HepG2 (cell line): ENCODE results near the gene PTCH1.

Experiments
- ARNTL ChIP-seq: sonication (generic); formaldehyde crosslinking; IDR thresholded peaks from 2 replicates; pipeline ENCODE4 v1.4.0; 2020; ENCODE audit warnings: mild to moderate bottlenecking, missing genetic modification reagents
- BCL3 ChIP-seq: sonication (generic); formaldehyde crosslinking; IDR thresholded peaks from 2 replicates; pipeline ENCODE4 v1.5.1; 2020; ENCODE audit warnings: mild to moderate bottlenecking, missing genetic modification reagents, moderate library complexity
- CTCF ChIP-seq: sonication (generic); formaldehyde crosslinking; IDR thresholded peaks from 2 replicates; pipeline ENCODE4 v1.5.0; 2020; ENCODE audit warnings: mild to moderate bottlenecking, missing genetic modification reagents, moderate library complexity
- LBX2 ChIP-seq: sonication (generic); formaldehyde crosslinking; IDR thresholded peaks from 2 replicates; pipeline ENCODE4 v1.5.0; 2020; ENCODE audit warnings: missing genetic modification reagents, mild to moderate bottlenecking, borderline replicate concordance
- MXI1 ChIP-seq: IDR thresholded peaks from 3 replicates; pipeline ENCODE4 v1.6.1; 2012; ENCODE audit warnings: low read depth, low read length, inconsistent platforms, borderline replicate concordance
- MYC ChIP-seq: sonication (generic); formaldehyde crosslinking; IDR thresholded peaks from 2 replicates; pipeline ENCODE4 v1.9.0; 2021; ENCODE audit warnings: missing genetic modification reagents, borderline replicate concordance
- POLR2AphosphoS5 ChIP-seq: IDR thresholded peaks from 2 replicates; pipeline ENCODE4 v1.6.1; 2012; ENCODE audit warnings: low read depth, low read length
- ZBTB44 ChIP-seq: sonication (generic); formaldehyde crosslinking; IDR thresholded peaks from 2 replicates; pipeline ENCODE4 v1.4.0; 2020; ENCODE audit warnings: missing genetic modification reagents
- ZFX ChIP-seq: sonication (generic); formaldehyde crosslinking; IDR thresholded peaks from 2 replicates; pipeline ENCODE4 v1.4.0; 2020; ENCODE audit warnings: mild to moderate bottlenecking, low read depth, missing genetic modification reagents, moderate library complexity
- TF ChIP-seq, protein P1 (sequence below): sonication (generic); formaldehyde crosslinking; IDR thresholded peaks from 2 replicates; pipeline ENCODE4 v1.5.0; 2020; ENCODE audit warnings: missing genetic modification reagents
- TF ChIP-seq, protein P2 (sequence below): sonication (generic); formaldehyde crosslinking; IDR thresholded peaks from 2 replicates; pipeline ENCODE4 v1.8.1; 2023; ENCODE audit warnings: mild to moderate bottlenecking, missing genetic modification reagents

DNA sequence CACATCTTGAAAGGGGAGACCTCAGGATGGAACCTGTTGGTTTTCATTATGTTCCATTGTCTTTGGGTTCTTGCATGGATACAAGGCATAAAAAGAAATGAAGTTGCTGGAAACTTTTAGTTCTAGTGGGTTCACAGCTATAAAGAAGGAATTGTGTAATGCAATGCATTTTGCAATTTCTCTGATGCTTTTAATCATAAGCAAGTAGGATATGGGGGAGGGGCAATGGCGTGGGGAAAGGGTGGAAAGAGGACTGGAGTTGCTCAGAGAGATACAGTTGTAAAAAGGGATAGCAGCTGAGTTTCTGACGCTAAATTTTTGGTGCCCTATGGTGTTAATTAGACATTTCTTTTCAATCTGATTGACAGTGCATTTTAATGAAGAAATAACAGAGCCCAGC lies 110.7 kb downstream of the PTCH1 start:
- TF ChIP-seq ZFX (CRISPR knock-in tag) (no peak), ZBTB44 (CRISPR knock-in tag) (no peak), MXI1 (no peak), LBX2 (CRISPR knock-in tag) (no peak), CTCF (no peak), ARNTL (CRISPR knock-in tag) (no peak), BCL3 (CRISPR knock-in tag) (no peak), POLR2AphosphoS5 (no peak), MYC (no peak)
- TF ChIP-seq, protein P1, sequence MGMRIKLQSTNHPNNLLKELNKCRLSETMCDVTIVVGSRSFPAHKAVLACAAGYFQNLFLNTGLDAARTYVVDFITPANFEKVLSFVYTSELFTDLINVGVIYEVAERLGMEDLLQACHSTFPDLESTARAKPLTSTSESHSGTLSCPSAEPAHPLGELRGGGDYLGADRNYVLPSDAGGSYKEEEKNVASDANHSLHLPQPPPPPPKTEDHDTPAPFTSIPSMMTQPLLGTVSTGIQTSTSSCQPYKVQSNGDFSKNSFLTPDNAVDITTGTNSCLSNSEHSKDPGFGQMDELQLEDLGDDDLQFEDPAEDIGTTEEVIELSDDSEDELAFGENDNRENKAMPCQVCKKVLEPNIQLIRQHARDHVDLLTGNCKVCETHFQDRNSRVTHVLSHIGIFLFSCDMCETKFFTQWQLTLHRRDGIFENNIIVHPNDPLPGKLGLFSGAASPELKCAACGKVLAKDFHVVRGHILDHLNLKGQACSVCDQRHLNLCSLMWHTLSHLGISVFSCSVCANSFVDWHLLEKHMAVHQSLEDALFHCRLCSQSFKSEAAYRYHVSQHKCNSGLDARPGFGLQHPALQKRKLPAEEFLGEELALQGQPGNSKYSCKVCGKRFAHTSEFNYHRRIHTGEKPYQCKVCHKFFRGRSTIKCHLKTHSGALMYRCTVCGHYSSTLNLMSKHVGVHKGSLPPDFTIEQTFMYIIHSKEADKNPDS (CRISPR knock-in tag), result no peak
- TF ChIP-seq, protein P2, sequence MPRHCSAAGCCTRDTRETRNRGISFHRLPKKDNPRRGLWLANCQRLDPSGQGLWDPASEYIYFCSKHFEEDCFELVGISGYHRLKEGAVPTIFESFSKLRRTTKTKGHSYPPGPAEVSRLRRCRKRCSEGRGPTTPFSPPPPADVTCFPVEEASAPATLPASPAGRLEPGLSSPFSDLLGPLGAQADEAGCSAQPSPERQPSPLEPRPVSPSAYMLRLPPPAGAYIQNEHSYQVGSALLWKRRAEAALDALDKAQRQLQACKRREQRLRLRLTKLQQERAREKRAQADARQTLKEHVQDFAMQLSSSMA, result no peak
